Ishikawa (cell line): ENCODE results near the gene CD79A.

Experiments
- CEBPB ChIP-seq: IDR thresholded peaks from 2 replicates; pipeline ENCODE4 v1.6.1; 2012
- CREB1 ChIP-seq: IDR thresholded peaks from 2 replicates; pipeline ENCODE4 v1.6.1; 2012; ENCODE audit warnings: low read depth
- EGR1 ChIP-seq: IDR thresholded peaks from 2 replicates; pipeline ENCODE4 v1.6.1; 2012
- EP300 ChIP-seq: IDR thresholded peaks from 2 replicates; pipeline ENCODE4 v1.6.1; 2012; ENCODE audit warnings: borderline replicate concordance
- FOXM1 ChIP-seq: IDR thresholded peaks from 2 replicates; pipeline ENCODE4 v1.6.1; 2012; ENCODE audit warnings: low read depth, borderline replicate concordance
- NFIC ChIP-seq: IDR thresholded peaks from 2 replicates; pipeline ENCODE4 v1.6.1; 2012
- RAD21 ChIP-seq: IDR thresholded peaks from 2 replicates; pipeline ENCODE4 v1.6.1; 2012; ENCODE audit warnings: low read depth
- TAF1 ChIP-seq: IDR thresholded peaks from 2 replicates; pipeline ENCODE4 v1.6.1; 2012; ENCODE audit warnings: low read depth, mild to moderate bottlenecking
- TCF12 ChIP-seq: IDR thresholded peaks from 2 replicates; pipeline ENCODE4 v1.6.1; 2012; ENCODE audit warnings: low read depth
- TEAD4 ChIP-seq: IDR thresholded peaks from 2 replicates; pipeline ENCODE4 v1.6.1; 2012
- YY1 ChIP-seq: IDR thresholded peaks from 2 replicates; pipeline ENCODE4 v1.6.1; 2012; ENCODE audit warnings: low read depth
- ZBTB7A ChIP-seq: IDR thresholded peaks from 2 replicates; pipeline ENCODE4 v1.6.1; 2012; ENCODE audit warnings: low read depth
- TF ChIP-seq, protein P1 (sequence below): IDR thresholded peaks from 2 replicates; pipeline ENCODE4 v1.6.1; 2012
- TF ChIP-seq, protein P2 (sequence below): IDR thresholded peaks from 2 replicates; pipeline ENCODE4 v1.6.1; 2012; ENCODE audit warnings: low read depth, mild to moderate bottlenecking
- TF ChIP-seq, protein P3 (sequence below): IDR thresholded peaks from 2 replicates; pipeline ENCODE4 v1.6.1; 2012

The CD79A gene

DNA sequence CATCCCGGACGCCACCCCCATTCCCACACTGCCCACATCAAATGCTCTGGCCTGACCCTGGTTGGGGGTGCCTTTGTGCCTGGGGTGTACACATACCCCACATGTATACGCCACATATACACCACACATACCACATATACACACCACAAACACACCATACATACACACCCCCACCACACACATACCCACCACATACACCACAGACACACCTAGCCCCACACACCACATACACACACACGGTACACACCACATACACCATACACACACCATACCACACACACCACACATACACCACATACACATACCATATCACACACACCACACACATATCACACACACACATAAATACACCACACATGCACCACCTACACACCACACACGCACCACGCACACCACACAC lies 41.0 kb downstream of the CD79A start:
- no peak for TF ChIP-seq TEAD4

DNA sequence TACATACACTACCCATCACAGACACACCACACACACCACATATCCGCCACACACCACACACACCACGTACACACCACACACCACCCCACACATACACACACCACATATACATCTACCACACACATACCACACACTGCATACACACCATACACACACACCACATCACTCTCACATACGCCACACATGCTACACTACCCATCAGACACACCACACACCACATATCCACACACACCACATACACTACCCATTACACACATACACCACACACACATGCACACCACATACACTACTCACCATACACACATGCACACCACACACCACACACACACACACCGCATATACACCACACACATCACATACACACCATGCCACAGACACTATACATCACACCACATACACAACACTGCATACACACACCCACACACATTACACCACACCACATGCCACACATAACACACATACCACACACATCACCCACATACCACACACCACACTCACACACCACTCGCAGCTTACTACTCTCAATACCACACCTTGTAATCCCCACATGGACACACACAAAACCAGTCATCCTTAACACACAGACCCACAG lies 41.7 kb downstream of the CD79A start:
- TF ChIP-seq FOXM1 (no peak), CREB1 (no peak), ZBTB7A (no peak), RAD21 (no peak), EP300 (no peak), TCF12 (no peak), EGR1 (no peak), NFIC (no peak)
- TF ChIP-seq, protein P1, sequence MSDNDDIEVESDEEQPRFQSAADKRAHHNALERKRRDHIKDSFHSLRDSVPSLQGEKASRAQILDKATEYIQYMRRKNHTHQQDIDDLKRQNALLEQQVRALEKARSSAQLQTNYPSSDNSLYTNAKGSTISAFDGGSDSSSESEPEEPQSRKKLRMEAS, result no peak

DNA sequence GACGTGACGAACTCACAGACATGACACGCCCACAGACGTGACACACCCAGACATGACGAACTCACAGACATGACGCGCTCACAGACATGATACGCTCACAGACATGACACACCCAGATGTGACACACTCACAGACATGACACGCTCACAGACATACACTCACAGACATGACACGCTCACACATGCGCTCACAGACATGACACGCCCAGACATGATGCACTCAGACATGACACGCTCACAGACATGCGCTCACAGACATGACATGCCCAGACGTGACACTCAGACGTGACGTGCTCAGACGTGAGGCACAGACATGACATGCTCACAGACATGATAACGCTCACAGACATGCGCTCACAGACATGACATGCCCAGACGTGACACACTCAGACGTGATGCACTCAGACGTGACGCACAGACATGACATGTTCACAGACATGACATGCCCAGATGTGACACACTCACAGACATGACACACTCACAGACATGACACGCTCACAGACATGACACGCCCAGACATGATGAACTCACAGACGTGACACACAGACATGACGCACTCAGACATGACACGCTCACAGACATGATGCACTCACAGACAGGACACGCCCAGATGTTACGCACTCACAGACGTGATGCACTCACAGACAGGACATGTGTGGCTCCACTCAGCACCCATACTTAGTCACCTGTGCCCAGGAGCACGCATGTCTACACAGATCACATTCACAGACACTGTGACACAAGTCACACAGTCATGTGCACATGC lies 43.1 kb downstream of the CD79A start:
- TF ChIP-seq EP300 (no peak), YY1 (no peak), NFIC (no peak), CEBPB (no peak), TEAD4 (no peak), TAF1 (no peak), CREB1 (no peak), ZBTB7A (no peak), RAD21 (no peak), EGR1 (no peak), TCF12 (no peak), FOXM1 (no peak)
- TF ChIP-seq, protein P2, sequence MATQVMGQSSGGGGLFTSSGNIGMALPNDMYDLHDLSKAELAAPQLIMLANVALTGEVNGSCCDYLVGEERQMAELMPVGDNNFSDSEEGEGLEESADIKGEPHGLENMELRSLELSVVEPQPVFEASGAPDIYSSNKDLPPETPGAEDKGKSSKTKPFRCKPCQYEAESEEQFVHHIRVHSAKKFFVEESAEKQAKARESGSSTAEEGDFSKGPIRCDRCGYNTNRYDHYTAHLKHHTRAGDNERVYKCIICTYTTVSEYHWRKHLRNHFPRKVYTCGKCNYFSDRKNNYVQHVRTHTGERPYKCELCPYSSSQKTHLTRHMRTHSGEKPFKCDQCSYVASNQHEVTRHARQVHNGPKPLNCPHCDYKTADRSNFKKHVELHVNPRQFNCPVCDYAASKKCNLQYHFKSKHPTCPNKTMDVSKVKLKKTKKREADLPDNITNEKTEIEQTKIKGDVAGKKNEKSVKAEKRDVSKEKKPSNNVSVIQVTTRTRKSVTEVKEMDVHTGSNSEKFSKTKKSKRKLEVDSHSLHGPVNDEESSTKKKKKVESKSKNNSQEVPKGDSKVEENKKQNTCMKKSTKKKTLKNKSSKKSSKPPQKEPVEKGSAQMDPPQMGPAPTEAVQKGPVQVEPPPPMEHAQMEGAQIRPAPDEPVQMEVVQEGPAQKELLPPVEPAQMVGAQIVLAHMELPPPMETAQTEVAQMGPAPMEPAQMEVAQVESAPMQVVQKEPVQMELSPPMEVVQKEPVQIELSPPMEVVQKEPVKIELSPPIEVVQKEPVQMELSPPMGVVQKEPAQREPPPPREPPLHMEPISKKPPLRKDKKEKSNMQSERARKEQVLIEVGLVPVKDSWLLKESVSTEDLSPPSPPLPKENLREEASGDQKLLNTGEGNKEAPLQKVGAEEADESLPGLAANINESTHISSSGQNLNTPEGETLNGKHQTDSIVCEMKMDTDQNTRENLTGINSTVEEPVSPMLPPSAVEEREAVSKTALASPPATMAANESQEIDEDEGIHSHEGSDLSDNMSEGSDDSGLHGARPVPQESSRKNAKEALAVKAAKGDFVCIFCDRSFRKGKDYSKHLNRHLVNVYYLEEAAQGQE, result no peak
- TF ChIP-seq, protein P3, sequence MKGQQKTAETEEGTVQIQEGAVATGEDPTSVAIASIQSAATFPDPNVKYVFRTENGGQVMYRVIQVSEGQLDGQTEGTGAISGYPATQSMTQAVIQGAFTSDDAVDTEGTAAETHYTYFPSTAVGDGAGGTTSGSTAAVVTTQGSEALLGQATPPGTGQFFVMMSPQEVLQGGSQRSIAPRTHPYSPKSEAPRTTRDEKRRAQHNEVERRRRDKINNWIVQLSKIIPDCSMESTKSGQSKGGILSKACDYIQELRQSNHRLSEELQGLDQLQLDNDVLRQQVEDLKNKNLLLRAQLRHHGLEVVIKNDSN, result no peak
- TF ChIP-seq, protein P1, result no peak

DNA sequence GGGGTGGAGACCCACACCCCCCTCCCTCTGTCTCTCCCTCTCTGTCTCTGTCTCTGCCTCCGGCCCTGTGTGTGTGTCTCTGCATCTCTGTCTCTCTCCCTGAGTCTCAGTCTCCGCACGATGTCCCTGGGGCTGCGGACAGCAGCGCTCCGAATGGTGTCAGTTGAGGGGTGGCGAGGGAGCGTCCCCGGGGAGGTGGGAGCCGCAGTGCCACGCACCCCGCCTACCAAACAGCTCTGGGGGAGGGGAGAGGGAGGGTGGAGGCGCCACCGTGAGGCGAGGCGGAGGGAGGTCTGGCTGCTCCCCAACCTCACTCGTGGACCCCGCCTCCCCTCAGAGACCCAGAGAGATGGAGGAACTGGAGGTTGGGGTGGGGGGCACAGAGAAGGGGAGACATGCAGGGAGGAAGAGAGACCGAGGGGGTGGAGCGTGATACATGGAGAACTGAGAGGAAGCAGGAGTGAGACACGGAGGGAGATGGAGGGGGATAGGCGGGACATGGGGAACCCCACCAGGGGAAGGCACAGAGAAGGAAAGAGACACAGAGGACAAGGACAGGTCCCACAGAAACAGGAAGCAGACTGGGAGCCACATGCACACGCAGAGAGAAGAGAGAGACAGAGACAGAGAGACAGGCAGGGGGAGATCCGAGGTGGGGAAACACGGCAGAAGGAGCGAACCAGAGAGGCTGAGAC lies 44.0 kb downstream of the CD79A start:
- TF ChIP-seq TEAD4 (no peak), TAF1 (no peak), TCF12 (no peak), EP300 (no peak), RAD21 (no peak), ZBTB7A (no peak), CEBPB (no peak), EGR1 (no peak), CREB1 (no peak)
- TF ChIP-seq, protein P3, result no peak
- TF ChIP-seq, protein P2, result no peak
- TF ChIP-seq, protein P1, result no peak

DNA sequence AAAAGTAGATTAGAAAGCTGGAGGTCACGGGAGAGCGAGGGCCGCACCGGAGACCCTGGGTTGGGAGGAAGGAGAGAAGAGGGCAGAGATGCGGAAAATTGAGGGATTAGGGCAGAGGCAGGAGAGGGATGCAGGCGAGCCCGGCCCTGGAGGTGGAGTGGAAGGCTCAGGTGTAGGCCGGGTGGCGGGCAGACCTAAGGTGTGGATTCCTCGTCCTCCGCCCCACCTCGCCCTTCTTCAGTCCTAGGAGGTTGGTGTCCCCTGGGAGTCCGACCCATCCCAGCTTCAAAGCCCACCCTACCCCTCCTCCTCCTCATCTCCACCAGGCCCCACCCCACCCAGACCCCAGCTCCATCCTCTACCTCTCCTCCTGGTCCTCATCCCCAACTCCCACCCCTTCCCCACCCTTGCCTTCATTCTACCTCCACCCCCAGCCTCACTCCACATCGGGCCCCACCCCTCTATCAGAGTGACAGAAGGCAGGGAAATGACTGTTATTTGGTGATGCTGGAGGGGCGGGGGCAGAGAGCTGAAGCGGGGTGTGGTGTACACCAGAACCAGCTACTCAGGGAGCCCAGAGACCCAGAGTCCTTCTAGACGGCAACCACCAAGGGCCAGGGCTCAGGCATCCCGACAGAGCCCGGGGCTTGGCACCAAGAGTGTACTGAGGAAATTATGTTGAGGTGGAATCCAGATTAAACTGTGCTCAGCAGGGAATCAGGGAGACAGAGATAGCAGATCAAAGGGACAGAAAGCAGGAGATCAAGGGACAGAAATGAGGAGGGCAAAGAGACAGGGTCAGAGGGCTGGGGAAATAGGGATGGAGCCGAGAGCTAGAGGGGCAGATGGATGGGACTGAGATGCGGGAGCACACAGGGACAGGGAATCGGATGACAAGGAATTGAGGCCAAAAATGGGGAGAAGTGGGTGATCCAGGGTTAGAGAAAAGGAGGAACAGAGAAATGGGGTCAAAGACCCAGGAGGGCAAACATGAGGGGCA lies 44.8 kb downstream of the CD79A start:
- TF ChIP-seq, protein P3, result no peak
- no peak for TF ChIP-seq CEBPB
